CD4-positive, alpha-beta T cell treated with Interleukin-2 at 100 ng/mL for 4 hours (primary cell): ENCODE data around the gene MICAL3.

Source experiments
- DNase-seq: peaks from one replicate; pipeline ENCODE4 v3.0.0-alpha.2; 2020; ENCODE audit warnings: low spot score

MICAL3 gene

DNA sequence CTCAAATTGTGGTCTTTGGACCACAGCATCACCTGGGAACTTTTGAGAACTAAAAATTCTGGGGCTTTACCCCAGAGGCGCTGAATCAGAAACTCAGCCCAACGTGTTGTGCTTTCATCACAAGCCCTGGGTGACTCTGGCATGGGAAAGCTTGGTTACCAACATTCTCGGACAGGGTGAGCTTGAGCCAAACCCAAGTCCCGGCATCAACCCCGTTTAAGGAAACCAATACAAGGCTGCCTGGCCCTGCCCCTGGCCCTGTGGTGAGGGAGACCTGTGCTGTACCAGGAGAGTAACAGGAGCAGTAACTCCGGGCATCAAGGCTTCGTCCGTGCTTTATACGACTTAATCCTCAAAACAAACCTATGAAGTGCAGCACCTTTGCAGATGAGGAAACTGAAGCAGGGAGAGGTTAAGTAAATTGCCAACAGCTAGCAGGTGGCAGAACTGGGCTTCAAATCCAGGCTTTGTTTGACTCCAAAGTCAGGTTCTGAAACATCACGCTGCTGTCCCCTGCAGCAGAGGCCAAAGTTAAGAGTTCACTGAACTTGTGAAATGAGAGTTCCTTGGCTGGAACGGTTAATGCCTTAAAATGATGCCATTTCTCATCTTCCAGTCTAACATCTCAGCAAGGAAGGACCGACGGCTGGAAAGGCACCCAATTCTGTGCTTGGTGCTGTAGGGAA, 186.0 kb downstream of the MICAL3 start:
- no peak for DNase-seq

DNA sequence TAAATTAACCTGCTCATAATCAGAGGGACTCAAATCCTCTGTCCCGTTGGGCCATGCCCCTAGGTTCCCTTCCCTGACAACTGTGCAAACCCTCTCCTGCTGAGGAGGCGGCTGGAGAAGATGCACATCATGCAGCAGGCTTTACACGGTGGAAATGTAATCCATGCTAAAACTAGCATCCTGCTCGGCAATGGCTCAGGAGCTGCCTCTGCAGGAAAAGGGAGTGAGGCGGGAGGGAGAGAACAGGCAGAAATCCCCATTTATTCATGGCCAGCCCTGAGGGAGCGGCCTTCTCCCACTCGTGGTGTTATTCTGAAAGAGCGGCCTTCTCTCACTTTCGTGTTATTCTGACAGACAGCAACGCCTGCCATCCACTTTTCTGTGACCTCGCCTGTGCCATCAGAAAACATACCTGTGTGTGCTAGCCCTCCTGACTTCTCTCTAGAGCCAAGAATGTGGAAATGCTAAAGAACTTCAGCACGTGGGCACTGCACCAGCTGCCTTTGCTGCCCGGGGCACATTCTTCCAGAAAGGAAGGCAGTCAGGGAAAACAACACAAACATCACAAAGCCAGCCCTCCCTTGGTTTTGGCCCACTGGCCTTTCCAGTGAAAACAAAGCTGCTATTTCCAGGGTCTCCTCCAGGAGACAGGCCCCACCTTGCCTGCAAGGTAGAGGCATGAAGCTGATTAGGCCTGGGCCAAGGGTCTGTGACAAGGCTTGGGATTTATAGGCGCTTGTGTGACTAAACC, 187.2 kb downstream of the MICAL3 start:
- no peak for DNase-seq

DNA sequence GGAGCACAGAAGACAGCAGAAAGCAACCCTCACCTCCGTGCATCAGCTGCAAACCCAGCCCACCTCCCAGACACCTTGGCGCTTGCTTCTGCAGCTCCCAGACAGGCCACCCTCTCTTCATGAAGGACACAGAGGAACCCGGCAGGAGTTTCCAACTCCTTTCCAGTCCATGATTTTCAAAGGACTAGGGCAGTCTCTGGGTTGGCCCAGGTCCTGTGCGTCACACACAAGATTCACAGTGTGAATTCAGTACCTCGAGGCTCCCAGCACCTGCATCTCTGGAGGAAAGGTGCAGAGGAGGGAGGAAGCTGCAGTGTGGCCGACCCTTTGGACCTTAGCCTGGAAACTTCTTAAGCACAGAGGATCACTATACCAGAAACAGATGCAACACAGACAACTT, 189.1 kb downstream of the MICAL3 start:
- no peak for DNase-seq

DNA sequence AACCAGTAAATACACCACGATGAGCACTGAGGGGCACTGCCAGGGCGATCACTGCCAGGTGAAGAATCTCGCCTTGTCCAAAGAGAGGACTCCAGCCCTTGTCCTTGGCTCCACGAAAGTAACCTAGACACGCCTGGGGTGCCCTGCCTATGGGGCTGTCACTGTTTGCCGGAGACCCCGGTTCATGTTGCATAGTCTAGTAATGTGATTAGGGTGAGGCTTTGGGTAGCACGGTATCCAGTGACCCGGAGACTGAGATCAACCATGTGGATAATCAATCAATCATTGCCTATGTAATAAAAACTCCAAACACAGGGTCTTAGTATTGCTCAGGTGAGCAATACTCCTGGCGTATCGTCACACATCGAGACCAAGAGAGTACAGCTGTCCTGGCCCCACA, 190.9 kb downstream of the MICAL3 start:
- no peak for DNase-seq

DNA sequence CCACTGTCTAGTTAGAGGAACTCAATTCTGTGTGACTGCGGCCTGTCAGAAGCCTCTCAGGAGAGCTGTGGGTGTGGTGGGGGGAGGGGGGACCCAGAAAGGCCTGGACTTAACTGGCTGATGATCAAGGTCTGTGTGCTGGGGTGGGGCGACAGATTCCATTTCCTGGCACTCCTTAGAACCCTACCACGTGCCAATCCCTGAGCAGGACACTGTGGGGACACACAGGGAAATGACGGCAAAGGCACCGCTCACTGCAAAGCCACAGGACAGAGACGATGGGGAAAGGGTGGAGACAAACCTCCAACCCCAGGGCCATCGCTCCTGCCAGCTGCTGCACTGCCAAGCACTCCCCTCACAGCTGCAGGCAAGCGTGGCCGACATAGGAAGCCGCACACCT, 191.7 kb downstream of the MICAL3 start:
- DNase-seq: no peak

DNA sequence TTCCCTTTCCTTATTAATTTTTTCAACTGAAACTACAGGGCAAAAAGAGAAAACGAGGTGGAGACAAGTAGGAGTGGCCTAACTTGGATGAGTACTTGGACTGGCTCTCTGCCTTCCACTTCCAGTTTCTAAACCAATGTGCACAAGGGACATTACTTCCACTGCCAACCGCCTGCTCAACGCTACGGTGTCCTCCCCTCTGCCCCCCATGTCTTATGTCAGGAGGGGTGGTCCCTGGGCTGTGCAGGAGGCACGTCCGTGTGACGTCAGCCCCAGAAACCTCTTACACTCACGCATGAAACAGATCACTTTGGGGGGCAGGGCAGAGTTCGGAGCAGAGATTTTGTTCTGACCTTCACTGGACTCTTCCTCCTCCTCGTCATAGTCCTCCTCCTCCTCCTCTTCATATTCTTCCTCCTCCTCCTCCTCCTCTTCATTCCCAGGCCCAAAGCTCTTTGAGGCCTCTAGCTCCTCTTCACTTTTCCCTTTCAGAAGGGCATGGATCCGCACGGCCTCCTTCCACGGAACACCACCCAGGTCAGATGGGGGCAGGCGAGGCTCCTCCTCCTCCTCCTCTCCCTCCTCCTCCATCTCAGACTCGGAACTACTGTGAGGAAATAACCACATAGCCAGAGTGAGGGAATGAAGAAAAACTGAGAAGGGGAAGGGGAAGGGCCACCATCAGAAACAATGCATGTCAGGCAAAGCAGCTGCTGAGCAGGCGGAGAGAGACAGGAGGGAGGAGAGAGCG, 192.7 kb downstream of the MICAL3 start:
- DNase-seq: no peak

DNA sequence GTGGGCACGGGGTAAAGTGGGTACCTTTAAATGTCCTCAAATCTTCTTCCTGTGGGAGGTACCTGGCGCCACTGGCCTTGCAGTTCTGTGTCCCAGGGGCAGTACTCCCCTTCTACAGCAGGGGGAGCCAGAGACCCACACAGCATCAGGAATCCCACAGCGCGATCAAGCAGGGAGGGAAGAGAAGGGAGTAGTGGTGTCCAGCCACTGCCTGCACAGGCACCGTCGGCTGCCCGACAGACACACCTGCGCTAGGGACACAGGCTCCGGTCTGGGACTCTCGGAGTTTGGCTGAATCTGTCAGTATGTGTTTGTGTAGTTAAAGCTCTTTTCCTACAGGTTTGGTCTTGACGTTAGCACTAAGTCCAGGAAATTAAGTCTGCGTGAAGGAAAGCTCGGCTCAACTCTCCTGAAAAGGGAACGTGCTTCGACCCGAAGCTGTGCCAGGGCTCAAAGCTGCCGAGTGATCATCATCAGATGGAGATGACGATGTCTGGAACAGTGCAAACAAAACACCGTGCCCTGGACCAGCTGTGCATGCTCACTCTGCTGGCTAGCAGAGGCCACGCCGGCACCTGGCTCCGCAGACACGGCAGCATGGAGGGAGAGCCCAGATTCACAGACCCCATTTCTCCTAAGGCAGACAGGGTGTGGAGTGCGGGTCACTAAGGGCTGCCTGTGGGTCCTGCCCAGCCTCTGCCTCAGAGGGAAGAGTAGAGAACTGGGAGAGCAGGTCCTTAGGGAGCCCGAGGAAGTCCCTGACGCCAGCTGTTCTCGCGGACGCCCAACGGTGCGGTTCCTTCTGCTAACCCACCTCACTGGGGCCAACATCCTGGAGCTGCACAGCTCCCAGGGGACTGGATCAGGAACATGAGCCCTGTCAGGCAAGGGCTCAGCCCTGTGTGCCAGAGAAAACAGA, 194.1 kb downstream of the MICAL3 start:
- peak; percentile 85 for DNase-seq

DNA sequence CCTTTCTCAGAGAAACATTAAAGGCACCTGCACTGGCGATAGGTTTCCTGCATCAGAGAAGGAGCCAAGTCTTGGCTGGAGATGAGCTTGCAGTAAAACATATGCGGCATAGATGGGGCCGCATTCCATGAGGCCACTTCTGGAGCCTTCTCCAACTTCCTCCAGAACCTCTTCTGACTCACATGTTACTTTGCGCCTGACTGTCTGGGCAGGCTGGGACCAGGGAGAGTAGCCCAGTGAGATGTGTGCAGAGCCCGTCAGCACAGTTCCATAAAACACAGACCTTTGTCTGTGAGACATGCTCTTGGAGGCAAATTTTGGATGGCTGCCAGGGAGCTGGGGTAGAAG, 194.7 kb downstream of the MICAL3 start:
- DNase-seq: no peak

DNA sequence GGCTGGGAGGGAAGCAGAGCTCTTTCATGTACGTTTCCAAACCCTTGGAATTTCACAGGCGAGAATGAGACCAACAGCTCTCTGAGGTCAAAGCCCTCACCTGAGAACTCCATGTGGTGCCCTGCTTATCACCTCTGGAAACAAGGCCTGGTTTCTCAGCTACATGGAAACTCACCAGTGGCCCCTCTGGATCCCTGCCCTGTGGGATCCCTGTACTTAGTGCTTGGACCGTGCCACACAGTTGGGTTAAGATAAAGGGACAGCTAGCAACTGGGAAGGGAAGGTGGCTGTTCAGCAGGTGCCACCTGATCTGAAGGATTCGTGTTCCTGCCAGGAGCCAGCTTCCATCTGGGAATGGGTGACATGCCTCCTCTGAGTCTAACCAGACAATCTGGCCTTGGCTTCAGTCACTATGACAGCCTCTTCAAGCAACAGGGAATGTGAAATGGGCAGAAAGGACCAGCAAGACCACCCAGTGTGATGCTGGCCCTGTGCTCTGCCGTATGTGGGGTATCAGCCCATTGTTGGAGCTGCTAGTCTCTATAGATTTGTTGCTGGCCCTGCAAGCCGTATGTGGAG, 195.8 kb downstream of the MICAL3 start:
- no peak for DNase-seq

DNA sequence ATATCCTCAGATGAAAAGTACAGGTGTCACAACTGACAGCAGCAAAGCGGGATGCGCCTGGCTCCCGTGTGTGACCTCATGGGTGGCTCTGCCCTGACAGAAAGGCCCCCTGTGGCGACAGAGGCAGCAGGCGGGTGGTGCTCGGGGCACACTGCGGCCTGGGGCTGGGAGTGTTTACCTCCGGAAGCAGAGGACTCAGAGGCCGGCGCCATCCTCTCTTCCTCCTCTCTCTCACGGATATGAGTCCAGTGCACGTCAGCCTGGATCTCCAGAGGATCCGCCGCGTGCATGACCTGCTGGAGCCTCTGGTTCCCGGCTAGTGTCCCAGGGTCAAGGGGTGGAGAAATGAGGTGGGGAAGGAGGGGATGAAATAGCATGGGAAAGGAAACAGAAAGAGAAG, 196.9 kb downstream of the MICAL3 start:
- no peak for DNase-seq

DNA sequence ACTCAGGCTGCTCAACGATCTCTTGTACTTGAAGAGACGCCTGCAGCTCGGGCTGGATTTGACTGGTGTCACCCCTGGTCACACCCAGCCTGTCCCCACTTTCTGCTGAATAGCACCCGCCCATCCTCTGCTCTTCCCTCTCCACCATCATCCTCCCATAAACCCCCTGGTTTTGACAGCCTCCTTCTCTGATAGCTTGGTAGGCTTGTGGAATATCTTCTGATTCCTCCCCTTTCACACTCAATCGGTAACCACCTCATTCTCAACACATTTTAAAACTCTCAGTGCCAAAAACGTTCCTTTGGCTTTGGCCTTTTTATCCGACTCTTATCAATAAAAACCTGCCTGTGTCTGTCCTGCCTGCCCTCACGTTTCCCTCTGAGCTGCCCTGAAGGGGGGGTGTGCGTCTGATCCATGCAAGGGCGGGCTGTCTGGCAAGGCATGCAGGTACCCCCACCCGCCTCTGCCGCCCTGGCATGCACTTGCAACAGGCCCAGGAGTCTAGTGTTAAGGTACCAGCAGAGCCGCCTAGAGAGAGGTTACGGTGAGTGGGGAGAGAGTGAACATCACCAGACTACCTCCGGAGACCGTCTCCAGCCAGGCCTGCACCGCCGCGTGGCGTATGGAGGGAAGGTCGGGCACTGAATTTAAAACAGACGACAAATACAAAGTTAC, 198.3 kb downstream of the MICAL3 start:
- DNase-seq: no peak

DNA sequence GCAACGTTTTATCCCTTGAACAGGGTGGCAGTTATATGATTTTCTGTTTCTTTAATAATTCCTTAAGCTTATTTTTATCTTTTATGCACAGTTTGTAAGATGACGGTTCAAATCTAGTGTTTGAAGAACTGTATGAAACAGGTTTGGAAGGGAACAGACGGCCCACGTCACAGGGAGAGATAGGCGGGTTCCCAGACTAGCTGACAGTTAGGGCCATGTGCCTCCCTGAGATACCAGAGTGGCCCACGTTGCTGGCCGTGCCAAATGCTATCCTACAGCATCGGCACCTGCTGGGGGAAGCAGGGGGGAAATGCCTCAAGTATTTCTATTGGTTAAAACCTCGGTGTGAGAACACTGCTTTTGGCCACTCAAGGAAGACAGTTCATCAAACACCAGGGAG, 199.9 kb downstream of the MICAL3 start:
- DNase-seq: no peak

DNA sequence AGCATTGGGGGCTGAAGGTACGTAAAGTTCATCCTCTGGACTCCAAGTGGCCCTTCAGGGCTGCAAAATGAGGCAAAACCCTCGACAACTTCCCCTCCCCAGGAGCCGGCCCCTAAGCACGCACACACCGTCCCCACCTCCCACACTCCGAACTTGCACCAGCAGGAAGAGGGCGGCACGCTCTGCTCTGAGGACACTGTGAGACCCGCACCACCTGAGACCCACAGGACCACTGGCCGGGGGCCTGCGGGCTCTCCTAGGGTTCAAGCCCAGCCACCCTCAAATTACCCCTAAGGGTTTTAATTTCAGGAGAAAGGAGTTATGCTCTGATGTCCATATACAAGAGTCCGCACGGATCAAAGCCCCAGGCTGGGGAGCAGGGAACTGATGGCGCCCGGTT, 200.4 kb downstream of the MICAL3 start:
- no peak for DNase-seq

DNA sequence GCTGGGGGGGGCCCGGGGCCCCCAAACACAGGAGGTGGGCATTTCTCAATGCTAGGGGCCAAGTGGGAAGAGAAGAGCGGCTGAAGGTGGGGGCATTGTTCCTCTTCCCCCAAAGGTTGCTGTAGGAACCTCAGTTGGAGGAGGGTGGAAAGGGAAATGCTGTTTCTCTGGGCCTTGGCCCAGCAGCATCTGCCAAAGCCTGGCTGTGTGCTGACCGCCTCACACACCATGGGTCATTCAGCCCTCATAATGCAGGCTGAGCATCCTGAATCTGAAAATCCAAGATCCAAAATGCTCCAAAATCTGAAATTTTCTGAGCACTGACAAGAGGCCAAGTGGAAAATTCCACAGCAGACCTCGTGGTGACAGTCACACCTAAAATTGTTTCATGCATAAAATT, 201.1 kb downstream of the MICAL3 start:
- DNase-seq: no peak

DNA sequence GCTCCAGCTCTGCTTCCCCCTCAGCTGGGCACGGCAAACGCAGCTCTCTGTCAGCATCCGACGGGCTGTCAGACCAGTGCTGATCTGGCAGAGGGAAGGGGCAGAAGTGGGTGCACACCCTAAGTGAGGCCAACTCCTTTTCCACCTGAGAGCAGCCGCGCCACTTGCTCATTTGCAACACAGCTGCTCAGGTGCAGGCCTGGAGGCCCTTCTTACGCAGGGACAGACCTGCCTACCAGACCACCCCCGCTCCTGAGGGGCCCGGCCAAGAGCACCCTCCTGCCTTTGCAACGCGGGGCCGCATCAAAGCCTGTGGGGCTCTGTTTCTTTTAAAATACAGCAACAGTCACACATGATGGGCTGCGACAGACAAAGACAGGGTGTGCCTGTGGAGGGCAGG, 202.3 kb downstream of the MICAL3 start:
- no peak for DNase-seq

DNA sequence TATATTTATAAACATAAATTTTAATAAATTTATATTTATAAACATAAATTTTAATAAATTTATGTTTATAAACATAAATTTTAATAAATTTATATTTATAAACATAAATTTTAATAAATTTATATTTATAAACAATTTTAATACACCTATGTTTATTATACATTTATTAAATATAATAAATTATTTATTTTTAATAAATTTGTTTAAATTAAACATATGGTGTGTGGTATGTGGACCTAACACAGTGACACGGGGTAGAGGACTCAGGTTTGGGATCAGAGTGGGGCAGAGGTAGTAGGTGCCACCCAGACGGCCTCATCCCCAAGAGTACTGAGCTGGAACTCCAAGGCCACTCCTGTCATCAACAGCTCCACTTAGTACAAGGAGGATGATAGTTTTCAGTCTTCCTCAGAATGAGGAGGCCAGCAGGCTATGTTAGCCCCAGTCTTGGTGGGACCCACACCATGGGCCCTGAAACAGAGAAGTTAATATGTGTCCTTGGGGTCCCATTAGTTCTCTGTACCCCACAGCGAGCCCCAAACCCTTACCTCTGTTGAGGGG, 203.4 kb downstream of the MICAL3 start:
- no peak for DNase-seq

DNA sequence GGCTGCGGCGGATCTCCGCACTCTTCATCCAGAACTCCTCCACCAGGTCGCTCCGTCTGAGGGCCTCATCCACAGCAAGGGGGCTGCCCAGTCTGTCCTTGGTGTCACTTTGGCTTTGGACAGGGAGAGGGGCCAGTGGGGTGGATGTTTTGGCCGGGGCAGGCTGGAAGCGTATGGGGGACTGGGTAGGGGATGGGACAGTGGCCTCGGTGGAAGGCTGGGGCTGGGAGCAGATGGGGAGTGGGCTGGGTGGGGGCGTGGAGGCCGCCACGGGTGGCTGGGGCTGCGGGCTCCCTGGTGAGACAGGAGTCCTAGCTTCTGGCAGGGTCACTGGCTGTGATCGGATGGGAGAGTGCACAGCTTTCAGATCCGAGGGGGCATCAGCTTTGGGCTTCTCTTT, 205.7 kb downstream of the MICAL3 start:
- DNase-seq: no peak

DNA sequence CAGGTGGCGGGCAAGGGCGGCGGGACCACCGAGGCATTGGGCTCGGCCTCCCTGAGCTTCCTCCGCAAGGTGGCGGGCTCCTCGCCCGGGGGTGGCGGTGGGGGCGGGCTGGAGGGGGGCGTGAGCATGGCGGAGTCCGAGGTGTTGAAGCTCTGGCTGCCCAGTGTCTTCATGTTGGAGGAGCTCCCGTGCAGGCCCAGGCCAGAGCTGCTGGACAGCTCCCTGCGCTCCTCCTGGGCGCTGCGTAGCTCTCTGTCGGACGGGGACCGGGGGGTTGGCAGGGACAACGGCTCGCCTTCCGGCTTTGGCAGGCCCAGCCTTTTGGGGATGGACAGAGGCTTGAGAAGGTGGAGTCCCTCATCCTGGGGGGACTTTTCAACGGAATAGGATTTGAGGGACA, 206.2 kb downstream of the MICAL3 start:
- DNase-seq: no peak

DNA sequence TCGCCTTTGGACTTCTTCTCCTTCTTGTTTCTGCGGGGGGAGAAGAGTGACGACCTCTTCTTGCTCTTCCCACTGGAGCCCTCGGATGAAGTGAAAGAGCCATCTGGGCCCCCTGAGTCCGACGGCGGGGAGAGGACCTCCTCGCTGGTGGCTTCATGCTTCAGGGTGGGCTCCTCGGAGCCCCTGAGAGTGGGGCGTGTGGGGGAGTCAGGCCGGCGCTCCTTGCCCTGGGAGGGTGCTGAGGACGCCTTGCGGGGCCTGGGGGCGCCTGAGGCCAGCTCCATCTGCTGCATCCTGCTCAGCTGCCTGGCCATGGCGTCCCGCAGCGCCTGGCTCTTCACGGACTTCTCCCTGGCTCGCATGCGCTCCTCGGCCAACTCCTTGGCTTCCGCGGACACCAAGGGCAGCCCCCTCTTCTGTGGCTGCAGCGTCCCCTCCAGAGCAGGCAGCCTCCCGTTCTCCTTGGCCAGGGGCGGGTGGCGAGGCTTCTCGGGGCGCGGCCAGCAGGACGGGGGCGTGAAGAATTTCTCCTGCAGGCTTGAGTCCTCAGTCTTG, 206.8 kb downstream of the MICAL3 start:
- DNase-seq: no peak

DNA sequence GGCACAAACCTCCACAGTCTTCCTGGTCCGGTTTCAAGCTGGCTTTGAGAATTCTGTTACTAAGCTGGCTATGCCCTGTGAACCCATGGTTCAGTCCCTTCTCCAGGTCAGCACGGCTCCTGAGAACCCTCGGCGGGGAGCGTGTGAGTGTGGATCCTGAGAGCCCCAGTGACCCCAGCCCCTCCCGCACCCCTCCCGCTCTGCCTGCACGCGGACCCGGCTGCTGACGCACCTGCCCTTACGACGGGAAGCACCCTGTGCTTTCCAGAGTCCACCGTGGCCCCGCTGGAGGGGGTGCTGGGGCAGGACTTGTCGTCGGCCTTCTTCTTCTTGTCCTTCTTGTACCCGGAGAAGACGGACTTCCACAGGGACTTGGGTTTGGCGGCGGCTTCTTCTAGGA, 207.3 kb downstream of the MICAL3 start:
- DNase-seq: no peak

DNA sequence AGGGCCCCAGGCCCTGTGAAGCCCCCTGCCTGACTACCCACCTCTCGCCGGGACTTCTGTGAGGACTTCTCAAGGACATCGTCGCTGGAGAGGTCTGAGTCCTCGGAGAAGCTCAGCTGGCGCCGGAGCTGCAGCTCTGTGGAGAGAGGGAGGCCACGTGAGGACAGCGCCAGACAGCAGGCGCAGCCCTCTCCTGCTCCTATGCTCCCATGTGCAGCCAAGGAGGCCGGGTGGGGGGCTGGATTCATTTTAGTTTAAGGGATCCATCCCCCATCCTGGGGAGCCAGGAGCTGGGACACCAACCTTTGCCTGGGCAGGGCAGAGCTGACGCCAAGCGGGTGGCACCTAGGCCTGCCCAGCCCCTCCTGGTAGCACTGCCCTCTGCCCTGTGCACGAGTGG, 207.7 kb downstream of the MICAL3 start:
- no peak for DNase-seq
